Measurements from ENCODE around the gene EIF4A3.

EIF4A3 gene

GRCh38 chr17:80182845-80183223, 35.9 kb upstream of the EIF4A3 start:
- H3K4me3 ChIP-seq (ENCODE audit: low read depth, low read length) = no peak overlapping the region
- no peak for DNase-seq (ENCODE audit: low read depth)
- TF ChIP-seq, protein P1, sequence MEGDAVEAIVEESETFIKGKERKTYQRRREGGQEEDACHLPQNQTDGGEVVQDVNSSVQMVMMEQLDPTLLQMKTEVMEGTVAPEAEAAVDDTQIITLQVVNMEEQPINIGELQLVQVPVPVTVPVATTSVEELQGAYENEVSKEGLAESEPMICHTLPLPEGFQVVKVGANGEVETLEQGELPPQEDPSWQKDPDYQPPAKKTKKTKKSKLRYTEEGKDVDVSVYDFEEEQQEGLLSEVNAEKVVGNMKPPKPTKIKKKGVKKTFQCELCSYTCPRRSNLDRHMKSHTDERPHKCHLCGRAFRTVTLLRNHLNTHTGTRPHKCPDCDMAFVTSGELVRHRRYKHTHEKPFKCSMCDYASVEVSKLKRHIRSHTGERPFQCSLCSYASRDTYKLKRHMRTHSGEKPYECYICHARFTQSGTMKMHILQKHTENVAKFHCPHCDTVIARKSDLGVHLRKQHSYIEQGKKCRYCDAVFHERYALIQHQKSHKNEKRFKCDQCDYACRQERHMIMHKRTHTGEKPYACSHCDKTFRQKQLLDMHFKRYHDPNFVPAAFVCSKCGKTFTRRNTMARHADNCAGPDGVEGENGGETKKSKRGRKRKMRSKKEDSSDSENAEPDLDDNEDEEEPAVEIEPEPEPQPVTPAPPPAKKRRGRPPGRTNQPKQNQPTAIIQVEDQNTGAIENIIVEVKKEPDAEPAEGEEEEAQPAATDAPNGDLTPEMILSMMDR (IDR thresholded peaks at IDR 0.05; ENCODE audit: low read depth, low read length, missing control alignments) = no peak

DNA sequence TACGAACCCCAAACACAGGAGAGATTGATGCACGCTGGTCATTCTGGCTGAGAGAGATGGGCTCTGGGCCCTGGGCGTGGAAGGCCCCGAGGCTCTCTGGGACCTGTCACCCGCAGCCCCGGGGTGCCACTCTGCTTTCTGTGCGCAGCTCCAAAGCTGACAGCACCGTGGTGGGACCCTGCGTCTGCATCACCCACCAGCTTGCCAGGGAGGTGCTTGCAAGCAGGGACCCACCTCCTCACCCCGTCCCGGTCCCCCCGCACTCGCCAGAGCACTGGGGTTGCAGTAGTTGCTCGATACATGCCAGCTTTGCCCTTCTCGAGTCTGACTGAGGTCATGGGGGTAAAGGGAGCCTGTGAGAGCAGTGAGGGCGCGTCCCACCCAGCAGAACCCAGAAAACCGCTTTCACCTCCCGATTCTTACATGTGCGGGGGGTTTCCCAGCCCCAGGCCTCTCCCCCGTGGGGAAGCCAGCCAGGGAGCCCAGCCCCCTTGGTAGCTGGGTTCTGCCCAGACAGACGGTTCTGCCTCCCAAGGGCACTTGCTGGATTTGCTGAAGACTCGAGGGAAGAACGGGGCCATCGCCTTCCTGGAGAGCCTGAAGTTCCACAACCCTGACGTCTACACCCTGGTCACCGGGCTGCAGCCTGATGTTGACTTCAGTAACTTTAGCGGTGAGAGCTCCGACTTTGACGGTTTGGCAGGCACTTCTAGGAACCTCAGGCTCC, 35.4 kb upstream of the EIF4A3 start:
- DNase-seq (ENCODE audit: low read depth) = no peak
- TF ChIP-seq, protein P1 (IDR thresholded peaks at IDR 0.05; ENCODE audit: low read depth, low read length, missing control alignments) = no peak
- no peak overlapping the region for H3K4me3 ChIP-seq (ENCODE audit: low read depth, low read length)

- no peak for DNase-seq (ENCODE audit: low read depth)
- no peak overlapping the region for H3K4me3 ChIP-seq (ENCODE audit: low read depth, low read length)
- TF ChIP-seq, protein P1 (IDR thresholded peaks at IDR 0.05; ENCODE audit: low read depth, low read length, missing control alignments) = no peak
Measured at GRCh38 chr17:80181431-80181830, 34.5 kb upstream of the EIF4A3 start.

DNA sequence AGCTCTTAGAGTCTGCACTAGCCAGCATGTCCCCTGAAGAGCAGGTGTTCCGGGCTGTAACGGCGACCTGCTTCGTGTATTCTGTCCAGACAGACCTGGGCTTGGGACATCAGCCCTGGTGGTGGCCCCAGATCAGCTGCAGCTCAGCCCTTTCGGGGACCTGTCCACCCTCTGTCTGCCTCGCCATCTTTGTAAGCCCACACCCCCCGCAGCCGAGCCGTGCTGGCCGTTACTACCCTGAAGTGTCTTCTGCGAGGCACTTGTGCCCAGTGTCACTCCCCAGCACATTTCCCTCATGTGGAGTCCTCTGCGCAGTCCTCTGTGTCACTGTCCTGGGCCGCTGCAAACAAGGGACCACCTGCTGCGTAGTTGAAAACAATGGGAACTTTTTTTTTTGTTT, 33.3 kb upstream of the EIF4A3 start:
- DNase-seq (ENCODE audit: low read depth) = no peak
- TF ChIP-seq, protein P1 (IDR thresholded peaks at IDR 0.05; ENCODE audit: low read depth, low read length, missing control alignments) = no peak

GRCh38 chr17:80177986-80178595, 31.2 kb upstream of the EIF4A3 start:
- H3K4me3 ChIP-seq (ENCODE audit: low read depth, low read length) = no peak overlapping the region
- no peak for DNase-seq (ENCODE audit: low read depth)
- TF ChIP-seq, protein P1 (IDR thresholded peaks at IDR 0.05; ENCODE audit: low read depth, low read length, missing control alignments) = no peak

More for the DNA sequence above, 33.3 kb upstream of the EIF4A3 start:
- H3K4me3 ChIP-seq (ENCODE audit: low read depth, low read length) = no peak overlapping the region

DNA sequence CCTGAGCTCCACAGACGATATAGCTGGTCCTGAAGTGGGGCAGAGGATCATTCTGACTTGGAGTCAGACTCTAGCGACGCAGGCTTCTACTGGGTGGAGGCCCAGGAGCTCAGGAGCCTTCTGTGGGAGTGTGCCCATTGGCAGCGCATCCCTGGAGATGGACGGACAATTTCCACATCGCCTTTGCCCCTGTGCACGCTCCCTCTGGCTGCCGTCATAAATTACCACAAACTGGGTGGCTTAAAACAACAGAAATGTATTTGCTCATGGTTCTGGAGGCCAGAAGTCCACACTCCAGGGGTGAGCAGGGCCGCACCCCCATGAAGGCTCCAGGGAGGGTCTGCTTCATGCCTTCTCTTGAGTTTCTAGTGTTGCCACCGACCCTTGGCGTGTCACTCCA, 29.8 kb upstream of the EIF4A3 start:
- TF ChIP-seq, protein P1 (IDR thresholded peaks at IDR 0.05; ENCODE audit: low read depth, low read length, missing control alignments) = no peak

GRCh38 chr17:80173916-80174315, 27.0 kb upstream of the EIF4A3 start:
- no peak overlapping the region for H3K4me3 ChIP-seq (ENCODE audit: low read depth, low read length)
- no peak for DNase-seq (ENCODE audit: low read depth)
- TF ChIP-seq, protein P1 (IDR thresholded peaks at IDR 0.05; ENCODE audit: low read depth, low read length, missing control alignments) = no peak

More for the DNA sequence above, 29.8 kb upstream of the EIF4A3 start:
- H3K4me3 ChIP-seq (ENCODE audit: low read depth, low read length) = no peak overlapping the region
- no peak for DNase-seq (ENCODE audit: low read depth)
